K562 (cell line): ENCODE results near the gene CAST. TPM values are rescaled to one million over a fixed set of nuclear protein-coding genes. Genes with fewer than 3 reads are reported as not detected.

ENCODE experiments used
- ATAC-seq: fragments of 200-7000 bp; cut with Tn5 transposase; 3 replicates; pipeline ENCODE4 v1.9.1; 2020; ENCODE audit warnings: moderate library complexity
- BruUV-seq: library from RNA; stranded (reverse); fragments of 400-500 nt; replicated peaks from 2 replicates; lab custom pipeline; 2021; lab: Mats Ljungman, UMichigan
- CTCF ChIA-PET: fragments of 300-600 bp; formaldehyde crosslinking; extraction: SDS; loops from one replicate; lab custom pipeline; 2021; ENCODE audit warnings: low intra/inter-chr PET ratio; lab: Yijun Ruan, JAX
- POLR2A ChIA-PET: fragments of 300-600, 350-650 bp; sonication (Branson Sonifier 250); formaldehyde crosslinking; extraction: SDS; loops from one replicate; lab custom pipeline; 2021; ENCODE audit warnings: antibody characterized with exemption, inconsistent platforms; lab: Yijun Ruan, JAX
- DNase-seq, 4 experiments: peaks; one replicate each; pipeline versions ENCODE4 v3.0.0 to v3.0.0-alpha.2; 2011 to 2018; ENCODE audit warnings: low spot score in 3 of 4, mixed read lengths in 3 of 4; ENCODE audit errors: extremely low read depth in 1 of 4
- FAIRE-seq: peaks from 2 replicates; lab custom pipeline; 2011; peaks lifted over from hg19 to GRCh38; lab: Jason Lieb, UNC
- H2AFZ ChIP-seq: 2 replicates; pipeline ENCODE4 v1.6.0; 2011; ENCODE audit warnings: low read depth, low read length, control low read depth, inconsistent platforms
- H3K27ac ChIP-seq: fragments of 200-600 bp; 3 replicates; pipeline ENCODE4 v1.8.0; 2011; ENCODE audit warnings: low read depth, mild to moderate bottlenecking, control low read depth, inconsistent platforms, low read length, moderate library complexity, mixed read lengths; ENCODE audit errors: extremely low read depth
- H3K27me3 ChIP-seq, 2 experiments: fragments of 300-600 bp in 1 of 2; 2 replicates in 1 of 2; 3 replicates in 1 of 2; pipeline versions ENCODE4 v1.6.0 to v1.8.0; 2011; ENCODE audit warnings: inconsistent platforms in 2 of 2, low read length in 2 of 2, mild to moderate bottlenecking in 1 of 2, mixed read lengths in 1 of 2, moderate library complexity in 1 of 2; ENCODE audit not compliant: control insufficient read depth in 2 of 2, insufficient read depth in 2 of 2
- H3K36me3 ChIP-seq: fragments of 300-600 bp; 3 replicates; pipeline ENCODE4 v1.8.0; 2011; ENCODE audit warnings: mild to moderate bottlenecking, low read length, inconsistent platforms; ENCODE audit not compliant: control insufficient read depth, insufficient read depth
- H3K4me1 ChIP-seq, 2 experiments: fragments of 200-600 bp in 1 of 2; replicated peaks in 1 of 2; 2 replicates in 1 of 2; 3 replicates in 1 of 2; pipeline versions ENCODE4 v1.5.1 to v1.8.0; 2011; ENCODE audit warnings: inconsistent platforms in 2 of 2, low read length in 2 of 2, mild to moderate bottlenecking in 1 of 2, mixed read lengths in 1 of 2, moderate library complexity in 1 of 2; ENCODE audit not compliant: control insufficient read depth in 2 of 2, insufficient read depth in 2 of 2
- H3K4me2 ChIP-seq: 2 replicates; pipeline ENCODE4 v1.6.1; 2011; ENCODE audit warnings: low read length, control low read depth, inconsistent platforms, mixed read lengths; ENCODE audit not compliant: insufficient read depth
- H3K4me3 ChIP-seq: fragments of 200-600 bp; sonication (generic), shearing (Covaris generic); 2 replicates; pipeline ENCODE4 v1.5.1; 2016; ENCODE audit warnings: control low read depth, inconsistent platforms
- H3K79me2 ChIP-seq: fragments of 200-600 bp; 3 replicates; pipeline ENCODE4 v1.8.0; 2011; ENCODE audit warnings: low read length, inconsistent platforms; ENCODE audit not compliant: control insufficient read depth, insufficient read depth
- H3K9ac ChIP-seq, 2 experiments: 2 replicates each; pipeline versions ENCODE4 v1.6.0 to v1.6.1; 2011; ENCODE audit warnings: low read depth in 2 of 2, low read length in 2 of 2, control low read depth in 1 of 2, inconsistent platforms in 1 of 2, mild to moderate bottlenecking in 1 of 2, mixed read lengths in 1 of 2; ENCODE audit not compliant: insufficient read depth in 1 of 2
- H3K9me1 ChIP-seq: one replicate; pipeline ENCODE4 v1.6.0; 2011; ENCODE audit warnings: inconsistent platforms, mild to moderate bottlenecking, low read length, moderate library complexity; ENCODE audit not compliant: control insufficient read depth, insufficient read depth
- H3K9me3 ChIP-seq: replicated peaks from 2 replicates; pipeline ENCODE4 v1.5.1; 2011; ENCODE audit warnings: low read depth, low read length, inconsistent platforms; ENCODE audit not compliant: control insufficient read depth, insufficient read depth
- H4K20me1 ChIP-seq: replicated peaks from 2 replicates; pipeline ENCODE4 v1.6.1; 2011; ENCODE audit warnings: low read length, inconsistent platforms, mixed read lengths; ENCODE audit not compliant: control insufficient read depth, insufficient read depth
- CEBPB ChIP-seq: fragments of 450-650 bp; IDR thresholded peaks from 2 replicates; pipeline ENCODE4 v1.6.1; 2016; ENCODE audit warnings: missing genetic modification characterization, missing compliant biosample characterization
- GMEB1 ChIP-seq: fragments of 250-450 bp; sonication (Bioruptor Pico); IDR thresholded peaks from 2 replicates; pipeline ENCODE4 v1.4.0; 2020; ENCODE audit warnings: mild to moderate bottlenecking
- ID3 ChIP-seq, 2 experiments: fragments of 250-450 bp in 1 of 2; fragments of 450-650 bp in 1 of 2; sonication (Bioruptor Pico) in 1 of 2; IDR thresholded peaks; 2 replicates each; pipeline versions ENCODE4 v1.6.1 to v1.8.0; 2016 to 2021; ENCODE audit warnings: mild to moderate bottlenecking in 2 of 2, moderate library complexity in 2 of 2, missing compliant biosample characterization in 1 of 2, missing genetic modification characterization in 1 of 2
- IFI16 ChIP-seq: fragments of 250-450 bp; sonication (Bioruptor Pico); IDR thresholded peaks from 2 replicates; pipeline ENCODE4 v2.1.2; 2022; ENCODE audit warnings: mild to moderate bottlenecking, inconsistent platforms
- MXI1 ChIP-seq: IDR thresholded peaks from 2 replicates; pipeline ENCODE4 v1.6.1; 2011; ENCODE audit warnings: low read depth, mild to moderate bottlenecking, improper control_type of control experiment, low read length
- NCOR1 ChIP-seq: fragments of 450-650 bp; IDR thresholded peaks from 2 replicates; pipeline ENCODE4 v1.6.1; 2016; ENCODE audit warnings: mild to moderate bottlenecking, moderate library complexity
- NFE2L1 ChIP-seq: fragments of 450-650 bp; IDR thresholded peaks from 2 replicates; pipeline ENCODE4 v1.6.1; 2016; ENCODE audit warnings: missing genetic modification characterization, low read depth, mild to moderate bottlenecking, missing compliant biosample characterization, moderate library complexity, borderline replicate concordance
- RBM22 ChIP-seq: fragments of 200-400 bp; formaldehyde crosslinking; IDR thresholded peaks from 2 replicates; pipeline ENCODE4 v1.6.1; 2018; ENCODE audit warnings: low read length, low read depth; ENCODE audit not compliant: poor library complexity, severe bottlenecking
- TAF15 ChIP-seq: fragments of 200-400 bp; formaldehyde crosslinking; IDR thresholded peaks from 2 replicates; pipeline ENCODE4 v1.6.1; 2017; ENCODE audit warnings: mild to moderate bottlenecking, low read depth, low read length, moderate library complexity
- TBP ChIP-seq: optimal IDR thresholded peaks from 2 replicates; pipeline ENCODE3; 2011; ENCODE audit warnings: low read depth, low read length, improper control_type of control experiment
- TCF15 ChIP-seq: fragments of 250-450 bp; sonication (Bioruptor Pico); IDR thresholded peaks from 2 replicates; pipeline ENCODE4 v1.8.0; 2022; ENCODE audit warnings: moderate library complexity, mild to moderate bottlenecking, inconsistent platforms
- ZNF12 ChIP-seq: sonication (generic); formaldehyde crosslinking; IDR thresholded peaks from 2 replicates; pipeline ENCODE4 v1.4.0; 2020; ENCODE audit warnings: mild to moderate bottlenecking, missing genetic modification reagents
- ZNF766 ChIP-seq: fragments of 200-800 bp; sonication (Bioruptor generic); conservative IDR thresholded peaks from 2 replicates; pipeline ENCODE4 v1.6.1; 2016; ENCODE audit warnings: missing genetic modification characterization, missing compliant biosample characterization
- ZSCAN29 ChIP-seq: fragments of 450-650 bp; IDR thresholded peaks from 2 replicates; pipeline ENCODE4 v1.6.1; 2017
- in situ Hi-C: fragments of 300-500 bp; cut with MboI; formaldehyde crosslinking; loops from 4 replicates; pipeline ENCODE4 v1.15.0; 2018; ENCODE audit warnings: inconsistent platforms, mixed read lengths
- intact Hi-C: fragments of 100-400 bp; cut with micrococcal nuclease; formaldehyde crosslinking; loops from 2 replicates; pipeline ENCODE4 v1.14.2; 2022
- polyA plus RNA-seq, 8 experiments: library from polyadenylated mRNA; depleted of rRNA in 4 of 8; stranded (reverse) in 5 of 8; unstranded in 3 of 8; fragments of >200 nt; fragmentation: Nextera tagmentation in 2 of 8; fragmentation: Illumina TruSeq in 1 of 8; extraction: Ambion mirVana in 2 of 8; extraction: Trizol in 1 of 8; gene quantifications; 2 replicates each; pipeline versions ENCODE4 v1.2.1 to v1.2.3, GENCODE V29; 2011 to 2014; ENCODE audit warnings: inconsistent platforms in 1 of 8, missing spikeins in 1 of 8
- total RNA-seq, 7 experiments: library from RNA; depleted of rRNA in 6 of 7; stranded (reverse); fragments of >200 nt in 6 of 7; fragmentation: Illumina TruSeq in 2 of 7; extraction: Trizol in 2 of 7; gene quantifications; 2 replicates each; pipeline versions ENCODE4 v1.2.1 to v1.2.3, GENCODE V29; 2011 to 2021; ENCODE audit warnings: low replicate concordance in 1 of 7
- TF ChIP-seq, protein P1 (sequence below): sonication (generic); formaldehyde crosslinking; IDR thresholded peaks from 2 replicates; pipeline ENCODE4 v1.8.1; 2022; ENCODE audit warnings: missing genetic modification reagents
- TF ChIP-seq, protein P2 (sequence below): fragments of 250-450 bp; sonication (Bioruptor Pico); IDR thresholded peaks from 2 replicates; pipeline ENCODE4 v1.5.0; 2022; ENCODE audit warnings: mild to moderate bottlenecking

CAST gene
- total and polyA plus RNA-seq, 9 of the 15 experiments (the other 6 are each of a cell fraction or from before 2014, with no cell fraction given) = 55.5 to 136 (median 86.1) TPM

DNA sequence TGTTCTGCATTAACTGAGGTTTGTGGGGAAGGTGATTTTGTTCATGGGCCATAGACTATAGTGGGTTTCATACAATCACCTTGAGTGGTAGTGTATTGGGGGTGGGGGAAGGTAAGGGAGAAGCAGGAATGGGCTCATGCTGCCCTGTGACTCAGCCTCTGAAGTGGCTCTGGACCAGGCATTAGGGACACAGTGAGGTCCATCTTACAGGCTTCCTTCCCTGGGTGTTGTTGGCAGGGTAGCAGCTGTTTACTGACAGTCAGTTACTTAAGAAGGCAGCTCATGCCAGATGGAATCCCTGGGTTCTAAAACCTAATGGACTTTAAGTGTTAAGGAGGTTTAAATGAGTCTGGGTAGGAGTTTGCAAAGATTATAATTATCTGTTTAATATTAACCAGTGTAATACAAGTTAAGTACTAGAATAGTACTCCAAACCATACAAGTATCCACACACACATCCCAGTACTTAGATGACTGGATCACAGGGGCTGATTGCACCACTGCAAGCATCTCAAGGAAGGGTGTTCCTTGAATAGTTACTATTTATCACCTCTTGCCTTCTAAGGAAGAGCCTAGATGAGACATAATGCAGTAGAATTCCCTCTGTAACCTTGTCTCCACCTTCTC lies 59.3 kb downstream of the CAST start:
- peaks cover 0 to 13% of the 10 kb centered on the region in 2 experiments; a peak in 4 of 5 replicates for H3K4me1 ChIP-seq
- H3K4me2 ChIP-seq = no peak overlapping the region
- H3K27me3 ChIP-seq = no peaks in the 10 kb centered on the region
- no peak overlapping the region for H3K27ac ChIP-seq
- H3K4me3 ChIP-seq = no peak overlapping the region
- intact Hi-C loops = no loop called here
- in situ Hi-C loops = no loop called here
- no peaks in the 10 kb centered on the region for H3K9me1 ChIP-seq
- POLR2A ChIA-PET = interaction anchor here (0.6 to 1.1 kb wide), 2 partner anchors 18 to 227 kb away, joined by 3 to 4 read pairs; no protein-coding TSS in a partner anchor
- DNase-seq = no peak
- no peak overlapping the region; a peak in 1 of 4 replicates for H3K9ac ChIP-seq
- no peak overlapping the region for H2AFZ ChIP-seq
- CTCF ChIA-PET = no interaction called here
- H4K20me1 ChIP-seq = no peaks in the 10 kb centered on the region; the same call in 1 of the 2 replicates
- peaks cover 16% of the 10 kb centered on the region for H3K79me2 ChIP-seq
- no TSS peak for BruUV-seq
- 0 out of 3 replicates have a peak, but pooled peaks have one; percentile 7 for ATAC-seq
- H3K9me3 ChIP-seq = no peaks in the 10 kb centered on the region
- no peak for FAIRE-seq
- no peaks in the 10 kb centered on the region for H3K36me3 ChIP-seq
- no peak for TF ChIP-seq MXI1
- no peak for TF ChIP-seq CEBPB (tag)
- no peak for TF ChIP-seq GMEB1 (CRISPR knock-in tag)
- no peak for TF ChIP-seq NCOR1
- no peak for TF ChIP-seq RBM22
- no peak for TF ChIP-seq TCF15 (CRISPR knock-in tag)
- no peak for TF ChIP-seq NFE2L1 (tag)
- no peak for TF ChIP-seq ZNF12 (CRISPR knock-in tag)
- no peak for TF ChIP-seq TBP
- TF ChIP-seq, protein P1, sequence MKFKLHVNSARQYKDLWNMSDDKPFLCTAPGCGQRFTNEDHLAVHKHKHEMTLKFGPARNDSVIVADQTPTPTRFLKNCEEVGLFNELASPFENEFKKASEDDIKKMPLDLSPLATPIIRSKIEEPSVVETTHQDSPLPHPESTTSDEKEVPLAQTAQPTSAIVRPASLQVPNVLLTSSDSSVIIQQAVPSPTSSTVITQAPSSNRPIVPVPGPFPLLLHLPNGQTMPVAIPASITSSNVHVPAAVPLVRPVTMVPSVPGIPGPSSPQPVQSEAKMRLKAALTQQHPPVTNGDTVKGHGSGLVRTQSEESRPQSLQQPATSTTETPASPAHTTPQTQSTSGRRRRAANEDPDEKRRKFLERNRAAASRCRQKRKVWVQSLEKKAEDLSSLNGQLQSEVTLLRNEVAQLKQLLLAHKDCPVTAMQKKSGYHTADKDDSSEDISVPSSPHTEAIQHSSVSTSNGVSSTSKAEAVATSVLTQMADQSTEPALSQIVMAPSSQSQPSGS = no peak
- TF ChIP-seq ID3 (CRISPR knock-in tag; IDR thresholded peaks at IDR 0.05) = no peak
- no peak for TF ChIP-seq ID3 (tag; IDR thresholded peaks at IDR 0.05)
- TF ChIP-seq ZNF766 = no peak
- TF ChIP-seq, protein P2, sequence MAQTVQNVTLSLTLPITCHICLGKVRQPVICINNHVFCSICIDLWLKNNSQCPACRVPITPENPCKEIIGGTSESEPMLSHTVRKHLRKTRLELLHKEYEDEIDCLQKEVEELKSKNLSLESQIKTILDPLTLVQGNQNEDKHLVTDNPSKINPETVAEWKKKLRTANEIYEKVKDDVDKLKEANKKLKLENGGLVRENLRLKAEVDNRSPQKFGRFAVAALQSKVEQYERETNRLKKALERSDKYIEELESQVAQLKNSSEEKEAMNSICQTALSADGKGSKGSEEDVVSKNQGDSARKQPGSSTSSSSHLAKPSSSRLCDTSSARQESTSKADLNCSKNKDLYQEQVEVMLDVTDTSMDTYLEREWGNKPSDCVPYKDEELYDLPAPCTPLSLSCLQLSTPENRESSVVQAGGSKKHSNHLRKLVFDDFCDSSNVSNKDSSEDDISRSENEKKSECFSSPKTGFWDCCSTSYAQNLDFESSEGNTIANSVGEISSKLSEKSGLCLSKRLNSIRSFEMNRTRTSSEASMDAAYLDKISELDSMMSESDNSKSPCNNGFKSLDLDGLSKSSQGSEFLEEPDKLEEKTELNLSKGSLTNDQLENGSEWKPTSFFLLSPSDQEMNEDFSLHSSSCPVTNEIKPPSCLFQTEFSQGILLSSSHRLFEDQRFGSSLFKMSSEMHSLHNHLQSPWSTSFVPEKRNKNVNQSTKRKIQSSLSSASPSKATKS (CRISPR knock-in tag) = no peak
- no peak for TF ChIP-seq ZSCAN29
- no peak for TF ChIP-seq IFI16 (CRISPR knock-in tag)
- no peak for TF ChIP-seq TAF15
